Mesenchymal stem cell (in vitro differentiated cells and primary cell): ENCODE data around the gene SEMA5B.

Experiments used
- DNase-seq: peaks from one replicate; pipeline ENCODE4 v3.0.0-alpha.2; 2013
- H2AFZ ChIP-seq: one replicate; pipeline ENCODE4 v1.6.1; 2013; ENCODE audit warnings: low read depth, mild to moderate bottlenecking, control low read depth, inconsistent platforms, low read length, moderate library complexity
- H2AK5ac ChIP-seq: 2 replicates; pipeline ENCODE4 v1.6.1; 2013; ENCODE audit warnings: low read length, moderate library complexity, mild to moderate bottlenecking, inconsistent platforms; ENCODE audit not compliant: severe bottlenecking
- H2BK120ac ChIP-seq: one replicate; pipeline ENCODE4 v1.6.1; 2013; ENCODE audit warnings: low read depth, mild to moderate bottlenecking, inconsistent platforms, low read length, moderate library complexity
- H2BK12ac ChIP-seq, 2 experiments: one replicate each; pipeline ENCODE4 v1.6.1; 2013; ENCODE audit warnings: inconsistent platforms in 2 of 2, low read length in 2 of 2, mild to moderate bottlenecking in 2 of 2, moderate library complexity in 2 of 2, control low read depth in 1 of 2
- H2BK15ac ChIP-seq: one replicate; pipeline ENCODE4 v1.6.1; 2013; ENCODE audit warnings: mild to moderate bottlenecking, low read depth, inconsistent platforms; ENCODE audit not compliant: poor library complexity, severe bottlenecking
- H2BK5ac ChIP-seq: 2 replicates; pipeline ENCODE4 v1.6.1; 2013; ENCODE audit warnings: low read depth, mild to moderate bottlenecking, low read length, control low read depth, inconsistent platforms; ENCODE audit not compliant: poor library complexity, severe bottlenecking
- H3K14ac ChIP-seq, 2 experiments: one replicate each; pipeline ENCODE4 v1.6.1; 2013; ENCODE audit warnings: inconsistent platforms in 2 of 2, low read length in 2 of 2, control low read depth in 1 of 2, mild to moderate bottlenecking in 1 of 2, moderate library complexity in 1 of 2
- H3K18ac ChIP-seq, 2 experiments: one replicate each; pipeline ENCODE4 v1.6.1; 2013; ENCODE audit warnings: inconsistent platforms in 2 of 2, low read length in 2 of 2, control low read depth in 1 of 2, low read depth in 1 of 2, mild to moderate bottlenecking in 1 of 2
- H3K23ac ChIP-seq, 2 experiments: one replicate each; pipeline ENCODE4 v1.6.1; 2013; ENCODE audit warnings: inconsistent platforms in 2 of 2, low read length in 2 of 2, mild to moderate bottlenecking in 2 of 2, moderate library complexity in 2 of 2, control low read depth in 1 of 2
- H3K27ac ChIP-seq: 2 replicates; pipeline ENCODE4 v1.5.1; 2013; ENCODE audit warnings: mild to moderate bottlenecking, moderate library complexity, low read length, control low read depth, inconsistent platforms; ENCODE audit not compliant: poor library complexity, severe bottlenecking
- H3K27me3 ChIP-seq, 2 experiments: 2 replicates each; pipeline versions ENCODE4 v1.6.1 to v1.7.0; 2013; ENCODE audit warnings: low read length in 2 of 2, mild to moderate bottlenecking in 2 of 2, moderate library complexity in 2 of 2, control low read depth in 1 of 2, inconsistent platforms in 1 of 2; ENCODE audit not compliant: control insufficient read depth in 1 of 2, insufficient read depth in 1 of 2
- H3K36me3 ChIP-seq, 2 experiments: 2 replicates each; pipeline versions ENCODE4 v1.6.1 to v1.7.0; 2013; ENCODE audit warnings: low read length in 2 of 2, control low read depth in 1 of 2, inconsistent platforms in 1 of 2, low read depth in 1 of 2, mild to moderate bottlenecking in 1 of 2; ENCODE audit not compliant: insufficient read depth in 2 of 2, control insufficient read depth in 1 of 2
- H3K4ac ChIP-seq, 2 experiments: one replicate each; pipeline ENCODE4 v1.6.1; 2013; ENCODE audit warnings: inconsistent platforms in 2 of 2, low read length in 2 of 2, mild to moderate bottlenecking in 2 of 2, moderate library complexity in 2 of 2, control low read depth in 1 of 2, low read depth in 1 of 2
- H3K4me1 ChIP-seq: 2 replicates; pipeline ENCODE4 v1.6.1; 2013; ENCODE audit warnings: low read depth, low read length, control low read depth; ENCODE audit not compliant: control insufficient read depth, insufficient read depth
- H3K4me2 ChIP-seq: 2 replicates; pipeline ENCODE4 v1.6.1; 2013; ENCODE audit warnings: low read length, mild to moderate bottlenecking, inconsistent platforms; ENCODE audit not compliant: poor library complexity, severe bottlenecking
- H3K4me3 ChIP-seq, 2 experiments: 2 replicates each; pipeline versions ENCODE4 v1.5.1 to v1.7.0; 2013; ENCODE audit warnings: low read length in 2 of 2, mild to moderate bottlenecking in 2 of 2, control low read depth in 1 of 2, low read depth in 1 of 2; ENCODE audit not compliant: insufficient read depth in 1 of 2
- H3K79me1 ChIP-seq: replicated peaks from 2 replicates; pipeline ENCODE4 v1.6.1; 2013; ENCODE audit warnings: mild to moderate bottlenecking, control low read depth, low read length, inconsistent platforms; ENCODE audit not compliant: poor library complexity, severe bottlenecking
- H3K9ac ChIP-seq: 2 replicates; pipeline ENCODE4 v1.7.0; 2013; ENCODE audit warnings: mild to moderate bottlenecking, low read length, moderate library complexity
- H3K9me3 ChIP-seq: 2 replicates; pipeline ENCODE4 v1.7.0; 2013; ENCODE audit warnings: mild to moderate bottlenecking, low read length; ENCODE audit not compliant: control insufficient read depth
- H4K8ac ChIP-seq: one replicate; pipeline ENCODE4 v1.6.1; 2013; ENCODE audit warnings: inconsistent platforms, mild to moderate bottlenecking, low read length, moderate library complexity
- H4K91ac ChIP-seq: one replicate; pipeline ENCODE4 v1.6.1; 2013; ENCODE audit warnings: mild to moderate bottlenecking, low read length, inconsistent platforms
- WGBS: methylation state at CpG from one replicate; pipeline ENCODE4 v1.1.7; 2013; ENCODE audit warnings: mixed read lengths; 5-methylcytosine and 5-hydroxymethylcytosine counted together

Gene SEMA5B

GRCh38 chr3:123015596-123015995, 12.0 kb downstream of the SEMA5B start:
- Histone ChIP-seq H2BK120ac (no peak overlapping the region), H3K9me3 (no peaks in the 10 kb centered on the region), H3K27me3 (peaks cover 74 to 85% of the 10 kb centered on the region in 2 experiments), H3K27ac (no peak overlapping the region), H4K91ac (no peak overlapping the region), H2AK5ac (no peak overlapping the region), H3K79me1 (no peaks in the 10 kb centered on the region), H3K9ac (no peak overlapping the region), H2BK5ac (no peak overlapping the region), H3K4me3 (no peak overlapping the region), H3K4me2 (no peak overlapping the region), H4K8ac (no peak overlapping the region), H3K14ac (no peak overlapping the region), H3K18ac (no peak overlapping the region), H3K4ac (no peak overlapping the region), H3K23ac (no peak overlapping the region), H2AFZ (no peak overlapping the region), H3K36me3 (no peaks in the 10 kb centered on the region), H2BK12ac (no peak overlapping the region), H3K4me1 (no peaks in the 10 kb centered on the region), H2BK15ac (no peak overlapping the region)
- whole genome bisulfite sequencing: 83% methylated on average over 4 of the region's 4 CpGs
- no peak for DNase-seq

- 84% methylated on average over 6 of the region's 6 CpGs for WGBS
- Histone ChIP-seq H2BK15ac (no peak overlapping the region), H2BK12ac (no peak overlapping the region), H3K14ac (no peak overlapping the region), H4K8ac (no peak overlapping the region), H2AFZ (no peak overlapping the region), H3K23ac (no peak overlapping the region), H3K4me1 (no peaks in the 10 kb centered on the region), H2AK5ac (no peak overlapping the region), H3K27ac (no peak overlapping the region), H2BK5ac (no peak overlapping the region), H3K4ac (no peak overlapping the region), H3K4me2 (no peak overlapping the region), H3K27me3 (peaks cover 67 to 82% of the 10 kb centered on the region in 2 experiments), H3K36me3 (no peaks in the 10 kb centered on the region), H3K4me3 (no peak overlapping the region), H3K18ac (no peak overlapping the region), H3K9me3 (no peaks in the 10 kb centered on the region), H4K91ac (no peak overlapping the region), H2BK120ac (no peak overlapping the region), H3K79me1 (no peaks in the 10 kb centered on the region), H3K9ac (no peak overlapping the region)
- DNase-seq: no peak
Measured at GRCh38 chr3:123013876-123014275, 13.7 kb downstream of the SEMA5B start.

- DNase-seq: no peak
- H2BK120ac ChIP-seq: no peak overlapping the region
- no peak overlapping the region for H3K18ac ChIP-seq
- no peak overlapping the region for H3K4ac ChIP-seq
- H3K23ac ChIP-seq: no peak overlapping the region
- no peak overlapping the region for H3K27ac ChIP-seq
- H3K4me1 ChIP-seq: no peaks in the 10 kb centered on the region
- no peak overlapping the region for H2BK5ac ChIP-seq
- H3K14ac ChIP-seq: no peak overlapping the region
- no peak overlapping the region for H2BK12ac ChIP-seq
- no peak overlapping the region for H2BK15ac ChIP-seq
- H4K91ac ChIP-seq: no peak overlapping the region
- H3K4me3 ChIP-seq: no peak overlapping the region
- H3K9ac ChIP-seq: no peak overlapping the region
- WGBS: 100% methylated on average over 1 of the region's 1 CpG
- H4K8ac ChIP-seq: no peak overlapping the region
- no peak overlapping the region for H2AFZ ChIP-seq
- H3K27me3 ChIP-seq: peaks cover 65 to 82% of the 10 kb centered on the region in 2 experiments
- H3K36me3 ChIP-seq: no peaks in the 10 kb centered on the region
- no peaks in the 10 kb centered on the region for H3K79me1 ChIP-seq
- H3K4me2 ChIP-seq: no peak overlapping the region
- H3K9me3 ChIP-seq: no peaks in the 10 kb centered on the region
- H2AK5ac ChIP-seq: no peak overlapping the region
Measured at GRCh38 chr3:123012652-123013051, 14.9 kb downstream of the SEMA5B start.

- Histone ChIP-seq H3K27ac (no peak overlapping the region), H3K79me1 (no peaks in the 10 kb centered on the region), H2BK5ac (no peak overlapping the region), H3K14ac (no peak overlapping the region), H4K8ac (no peak overlapping the region), H2AFZ (no peak overlapping the region), H3K23ac (no peak overlapping the region), H2BK15ac (no peak overlapping the region), H3K9ac (no peak overlapping the region), H3K4me3 (no peak overlapping the region), H3K18ac (no peak overlapping the region), H3K9me3 (no peaks in the 10 kb centered on the region), H3K4ac (no peak overlapping the region), H3K4me2 (no peak overlapping the region), H3K4me1 (no peaks in the 10 kb centered on the region), H4K91ac (no peak overlapping the region), H2BK120ac (no peak overlapping the region), H2AK5ac (no peak overlapping the region), H3K27me3 (peaks cover 74 to 88% of the 10 kb centered on the region in 2 experiments), H2BK12ac (no peak overlapping the region), H3K36me3 (no peaks in the 10 kb centered on the region)
- WGBS: 100% methylated on average over 1 of the region's 1 CpG
- no peak for DNase-seq
Measured at GRCh38 chr3:123011447-123011846, 16.1 kb downstream of the SEMA5B start.
